ENCODE measurements around the gene TOR2A.

Gene TOR2A

GRCh38 chr9:127751269-127752054 lies 16.4 kb upstream of the TOR2A start:
- H3K27me3 ChIP-seq (replicated peaks; ENCODE audit: control insufficient read depth, insufficient read depth, low read length), result no peaks in the 10 kb centered on the region
- no peak for DNase-seq (ENCODE audit: extremely low read depth, insufficient read length)
- H3K4me3 ChIP-seq (replicated peaks; ENCODE audit: low read depth, low read length), result no peak overlapping the region
- TF ChIP-seq CTCF (IDR thresholded peaks at IDR 0.05; ENCODE audit: insufficient read depth, low read length, poor library complexity, severe bottlenecking), result no peak
- peaks cover 31% of the 10 kb centered on the region for H3K36me3 ChIP-seq (ENCODE audit: control insufficient read depth, insufficient read depth, low read length)

- Histone ChIP-seq H3K4me3 (replicated peaks; ENCODE audit: low read depth, low read length) (no peak overlapping the region), H3K27me3 (replicated peaks; ENCODE audit: control insufficient read depth, insufficient read depth, low read length) (no peaks in the 10 kb centered on the region), H3K36me3 (ENCODE audit: control insufficient read depth, insufficient read depth, low read length) (peaks cover 41% of the 10 kb centered on the region)
- TF ChIP-seq CTCF (IDR thresholded peaks at IDR 0.05; ENCODE audit: insufficient read depth, low read length, poor library complexity, severe bottlenecking), result no peak
- no peak for DNase-seq (ENCODE audit: extremely low read depth, insufficient read length)
Measured at GRCh38 chr9:127749090-127749787, 14.1 kb upstream of the TOR2A start.

GRCh38 chr9:127746959-127747569 lies 12.0 kb upstream of the TOR2A start:
- TF ChIP-seq CTCF (IDR thresholded peaks at IDR 0.05; ENCODE audit: insufficient read depth, low read length, poor library complexity, severe bottlenecking), result no peak
- DNase-seq (ENCODE audit: extremely low read depth, insufficient read length), result no peak
- H3K4me3 ChIP-seq (replicated peaks; ENCODE audit: low read depth, low read length), result no peak overlapping the region
- H3K27me3 ChIP-seq (replicated peaks; ENCODE audit: control insufficient read depth, insufficient read depth, low read length), result no peaks in the 10 kb centered on the region
- H3K36me3 ChIP-seq (ENCODE audit: control insufficient read depth, insufficient read depth, low read length), result peaks cover 48% of the 10 kb centered on the region

DNA sequence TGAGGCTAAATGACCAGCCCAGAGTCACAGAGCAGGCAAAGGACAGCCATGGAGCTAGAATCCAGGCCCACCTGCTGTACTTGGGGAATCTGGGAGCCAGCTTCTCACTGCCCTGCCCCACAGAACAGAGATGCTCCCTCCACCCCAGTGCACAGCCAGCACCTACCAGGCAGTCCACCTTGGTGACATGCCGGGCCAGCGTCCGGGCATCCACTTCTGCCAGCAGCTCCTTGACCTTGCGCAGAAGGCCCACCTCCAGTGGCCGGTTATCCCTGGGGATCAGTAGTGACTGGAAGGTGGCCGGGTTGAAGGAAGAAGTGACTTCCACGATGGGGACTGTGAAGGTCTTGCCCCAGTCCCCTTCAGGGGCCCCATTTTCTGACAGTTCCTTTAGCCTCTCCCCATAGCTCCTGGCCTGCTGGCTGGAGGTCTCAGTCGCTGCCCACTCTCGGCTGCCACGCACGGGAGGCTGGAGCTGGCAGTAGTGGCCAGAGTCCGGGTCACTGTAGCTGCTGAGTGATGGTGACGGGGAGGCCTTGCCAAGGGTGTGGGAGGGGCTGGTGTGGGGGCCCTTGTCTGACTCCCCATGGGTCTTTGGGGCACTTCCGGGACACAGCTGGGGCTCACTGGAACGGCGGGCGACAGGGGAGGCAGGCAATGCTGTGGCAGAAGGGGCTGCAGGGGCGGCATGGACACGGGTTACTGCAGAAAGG lies 9.5 kb upstream of the TOR2A start:
- no peak for TF ChIP-seq CTCF (IDR thresholded peaks at IDR 0.05; ENCODE audit: insufficient read depth, low read length, poor library complexity, severe bottlenecking)
- Histone ChIP-seq H3K4me3 (replicated peaks; ENCODE audit: low read depth, low read length) (no peak overlapping the region), H3K27me3 (replicated peaks; ENCODE audit: control insufficient read depth, insufficient read depth, low read length) (no peaks in the 10 kb centered on the region), H3K36me3 (ENCODE audit: control insufficient read depth, insufficient read depth, low read length) (peaks cover 42% of the 10 kb centered on the region)
- DNase-seq (ENCODE audit: extremely low read depth, insufficient read length), result no peak

DNA sequence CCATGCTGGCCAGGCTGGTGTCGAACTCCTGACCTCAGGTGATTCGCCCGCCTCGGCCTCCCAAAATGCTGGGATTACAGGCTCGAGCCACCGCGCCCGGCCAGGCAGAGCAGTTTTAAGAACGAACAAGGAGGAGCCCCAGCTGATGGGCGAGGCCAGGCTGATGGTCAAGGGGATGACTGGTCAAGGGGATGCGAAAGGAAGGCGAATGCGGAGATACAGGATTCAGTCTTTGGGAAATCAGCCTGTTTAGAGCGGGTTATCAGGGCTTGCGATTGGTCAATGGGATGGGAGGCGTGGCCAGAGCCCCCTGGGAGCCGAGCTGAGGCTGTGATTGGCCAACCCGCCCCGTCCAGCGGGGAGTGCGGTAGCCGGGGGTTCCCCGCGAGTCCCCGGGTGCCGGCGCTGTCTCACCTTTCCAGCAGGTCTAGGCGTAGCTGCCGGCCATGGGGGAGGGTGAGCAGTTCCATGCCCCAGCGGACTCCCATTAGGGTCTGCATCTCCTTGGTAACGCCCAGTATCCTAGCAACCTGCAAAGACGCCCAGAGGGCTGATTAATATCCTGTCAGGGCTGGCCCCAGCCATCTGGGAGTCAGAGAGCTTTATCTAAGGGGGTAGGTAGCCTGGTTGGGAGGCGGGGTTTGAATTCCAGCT lies 7.5 kb upstream of the TOR2A start:
- H3K36me3 ChIP-seq (ENCODE audit: control insufficient read depth, insufficient read depth, low read length), result peaks cover 36% of the 10 kb centered on the region
- no peaks in the 10 kb centered on the region for H3K27me3 ChIP-seq (replicated peaks; ENCODE audit: control insufficient read depth, insufficient read depth, low read length)
- H3K4me3 ChIP-seq (replicated peaks; ENCODE audit: low read depth, low read length), result no peak overlapping the region
- no peak for TF ChIP-seq CTCF (IDR thresholded peaks at IDR 0.05; ENCODE audit: insufficient read depth, low read length, poor library complexity, severe bottlenecking)
- DNase-seq (ENCODE audit: extremely low read depth, insufficient read length), result no peak
